SK-N-SH treated with all-trans-retinoic acid at 6 μM for 48 hours (cell line): Measurements from ENCODE around the gene MRTFA.

ENCODE experiments used
- ATAC-seq: fragments of 200-7000 bp; cut with Tn5 transposase; 3 replicates; pipeline ENCODE4 v1.9.1; 2020; ENCODE audit warnings: mild to moderate bottlenecking, moderate library complexity
- ARNTL ChIP-seq: fragments of 450-650 bp; formaldehyde crosslinking; IDR thresholded peaks from 2 replicates; pipeline ENCODE4 v1.5.0; 2020; ENCODE audit warnings: low read depth, mild to moderate bottlenecking, moderate library complexity, borderline replicate concordance
- BACH2 ChIP-seq: fragments of 250-450 bp; sonication (Bioruptor Pico); IDR thresholded peaks from 2 replicates; pipeline ENCODE4 v1.9.0; 2021; ENCODE audit warnings: mild to moderate bottlenecking, borderline replicate concordance
- CREB5 ChIP-seq: fragments of 250-450 bp; sonication (Bioruptor Pico); IDR thresholded peaks from 2 replicates; pipeline ENCODE4 v1.5.1; 2020; ENCODE audit warnings: low read depth, mild to moderate bottlenecking, moderate library complexity
- CSDC2 ChIP-seq: fragments of 250-450 bp; sonication (Bioruptor Pico); IDR thresholded peaks from 2 replicates; pipeline ENCODE4 v1.5.0; 2020; ENCODE audit warnings: mild to moderate bottlenecking, moderate library complexity
- CSRNP3 ChIP-seq: fragments of 250-450 bp; sonication (Bioruptor Pico); IDR thresholded peaks from 2 replicates; pipeline ENCODE4 v1.5.1; 2021; ENCODE audit warnings: mild to moderate bottlenecking, moderate library complexity
- ESRRG ChIP-seq: fragments of 250-450 bp; sonication (Bioruptor Pico); IDR thresholded peaks from 2 replicates; pipeline ENCODE4 v1.6.1; 2021; ENCODE audit warnings: mild to moderate bottlenecking
- GLIS3 ChIP-seq: fragments of 250-450 bp; sonication (Bioruptor Pico); IDR thresholded peaks from 2 replicates; pipeline ENCODE4 v1.5.0; 2020; ENCODE audit warnings: mild to moderate bottlenecking, moderate library complexity
- ISL1 ChIP-seq: fragments of 250-450 bp; sonication (Bioruptor Pico); IDR thresholded peaks from 2 replicates; pipeline ENCODE4 v2.1.2; 2022; ENCODE audit warnings: mild to moderate bottlenecking, moderate library complexity
- OSR1 ChIP-seq: fragments of 250-450 bp; sonication (Bioruptor Pico); IDR thresholded peaks from 2 replicates; pipeline ENCODE4 v1.8.0; 2022; ENCODE audit warnings: moderate library complexity, mild to moderate bottlenecking, inconsistent platforms
- POU6F1 ChIP-seq: fragments of 250-450 bp; sonication (Bioruptor Pico); IDR thresholded peaks from 2 replicates; pipeline ENCODE4 v1.8.0; 2021; ENCODE audit warnings: low read depth, mild to moderate bottlenecking, moderate library complexity, borderline replicate concordance
- PPARA ChIP-seq: fragments of 250-450 bp; sonication (Bioruptor Pico); IDR thresholded peaks from 2 replicates; pipeline ENCODE4 v1.5.0; 2020; ENCODE audit warnings: mild to moderate bottlenecking, borderline replicate concordance
- RARB ChIP-seq: fragments of 250-450 bp; sonication (Bioruptor Pico); IDR thresholded peaks from 2 replicates; pipeline ENCODE4 v1.8.0; 2021; ENCODE audit warnings: mild to moderate bottlenecking, moderate library complexity
- SNAI2 ChIP-seq: fragments of 250-450 bp; sonication (Bioruptor Pico); IDR thresholded peaks from 2 replicates; pipeline ENCODE4 v1.5.0; 2020; ENCODE audit warnings: mild to moderate bottlenecking, moderate library complexity
- TCF4 ChIP-seq: fragments of 250-450 bp; sonication (Bioruptor Pico); IDR thresholded peaks from 2 replicates; pipeline ENCODE4 v1.8.0; 2021; ENCODE audit warnings: mild to moderate bottlenecking, moderate library complexity, borderline replicate concordance
- TOX ChIP-seq: fragments of 250-450 bp; sonication (Bioruptor Pico); IDR thresholded peaks from 2 replicates; pipeline ENCODE4 v1.8.0; 2021; ENCODE audit warnings: mild to moderate bottlenecking, moderate library complexity, borderline replicate concordance
- TSHZ2 ChIP-seq: fragments of 250-450 bp; sonication (Bioruptor Pico); IDR thresholded peaks from 2 replicates; pipeline ENCODE4 v1.5.0; 2020; ENCODE audit warnings: mild to moderate bottlenecking, moderate library complexity
- ZC3H10 ChIP-seq: fragments of 250-450 bp; sonication (Bioruptor Pico); IDR thresholded peaks from 2 replicates; pipeline ENCODE4 v1.5.1; 2021; ENCODE audit warnings: mild to moderate bottlenecking, moderate library complexity
- ZFP3 ChIP-seq: fragments of 250-450 bp; sonication (Bioruptor Pico); IDR thresholded peaks from 2 replicates; pipeline ENCODE4 v1.5.0; 2020; ENCODE audit warnings: mild to moderate bottlenecking, moderate library complexity
- ZFP30 ChIP-seq: fragments of 450-650 bp; formaldehyde crosslinking; IDR thresholded peaks from 2 replicates; pipeline ENCODE4 v1.5.0; 2022; ENCODE audit warnings: mild to moderate bottlenecking, moderate library complexity
- ZNF70 ChIP-seq: fragments of 450-650 bp; formaldehyde crosslinking; IDR thresholded peaks from 2 replicates; pipeline ENCODE4 v1.5.0; 2020; ENCODE audit warnings: mild to moderate bottlenecking, moderate library complexity
- ZNF8 ChIP-seq: fragments of 450-650 bp; formaldehyde crosslinking; IDR thresholded peaks from 2 replicates; pipeline ENCODE4 v1.5.0; 2020; ENCODE audit warnings: mild to moderate bottlenecking, moderate library complexity

Gene MRTFA

GRCh38 chr22:40645579-40646197 is 9.2 kb upstream of the MRTFA start:
- ATAC-seq: no peak
- TF ChIP-seq ZC3H10 (CRISPR knock-in tag) (no peak), POU6F1 (no peak), ZNF8 (CRISPR knock-in tag) (no peak), TCF4 (CRISPR knock-in tag) (no peak), ESRRG (CRISPR knock-in tag) (no peak), SNAI2 (no peak), TSHZ2 (CRISPR knock-in tag) (no peak), ZFP3 (no peak), ZNF70 (CRISPR knock-in tag) (no peak), CSDC2 (CRISPR knock-in tag) (no peak)

GRCh38 chr22:40642316-40642715 is 5.8 kb upstream of the MRTFA start:
- ATAC-seq: no peak
- TF ChIP-seq TOX (CRISPR knock-in tag): no peak
- TF ChIP-seq GLIS3: no peak
- TF ChIP-seq TSHZ2 (CRISPR knock-in tag): no peak
- TF ChIP-seq TCF4 (CRISPR knock-in tag): no peak
- TF ChIP-seq ZC3H10 (CRISPR knock-in tag): no peak
- TF ChIP-seq ZNF70 (CRISPR knock-in tag): no peak
- TF ChIP-seq CREB5 (CRISPR knock-in tag): no peak
- no peak for TF ChIP-seq PPARA (CRISPR knock-in tag)
- no peak for TF ChIP-seq ARNTL (CRISPR knock-in tag)

GRCh38 chr22:40641269-40641668 is 4.8 kb upstream of the MRTFA start:
- no peak for ATAC-seq
- TF ChIP-seq ESRRG (CRISPR knock-in tag) (no peak), GLIS3 (no peak), RARB (CRISPR knock-in tag) (no peak), ZNF70 (CRISPR knock-in tag) (no peak), BACH2 (no peak), ZFP3 (no peak), ZFP30 (no peak), TSHZ2 (CRISPR knock-in tag) (no peak), ISL1 (CRISPR knock-in tag) (no peak), PPARA (CRISPR knock-in tag) (no peak), CREB5 (CRISPR knock-in tag) (no peak), TCF4 (CRISPR knock-in tag) (no peak), CSRNP3 (CRISPR knock-in tag) (no peak), CSDC2 (CRISPR knock-in tag) (no peak), TOX (CRISPR knock-in tag) (no peak), OSR1 (CRISPR knock-in tag) (no peak), ZNF8 (CRISPR knock-in tag) (no peak)
